ENCODE data around the gene GNB4.

GNB4 gene

GRCh38 chr3:179452872-179453271 lies 1.6 kb upstream of the GNB4 start:
- no peaks in the 10 kb centered on the region for H3K9me3 ChIP-seq (ENCODE audit: insufficient read depth, low read depth, low read length)
- H4K20me1 ChIP-seq (ENCODE audit: insufficient read depth, low read length, poor library complexity, severe bottlenecking) = no peaks in the 10 kb centered on the region
- H3K27me3 ChIP-seq (ENCODE audit: insufficient read depth, low read length, poor library complexity, severe bottlenecking) = peaks cover 6% of the 10 kb centered on the region
- H2AFZ ChIP-seq (ENCODE audit: low read length) = no peak overlapping the region
- H3K4me3 ChIP-seq (ENCODE audit: low read length, poor library complexity, severe bottlenecking) = no peak overlapping the region
- H3K9me2 ChIP-seq (replicated peaks; ENCODE audit: low read depth, low read length) = no peaks in the 10 kb centered on the region
- H3F3A ChIP-seq (ENCODE audit: low read depth) = no peaks in the 10 kb centered on the region; the same call in 1 of the 2 replicates
- H3K9ac ChIP-seq (ENCODE audit: low read depth, low read length, poor library complexity, severe bottlenecking) = no peak overlapping the region
- no peaks in the 10 kb centered on the region for H3K36me3 ChIP-seq (ENCODE audit: insufficient read depth, low read length)
- peaks cover 28% of the 10 kb centered on the region for H3K79me2 ChIP-seq (ENCODE audit: insufficient read depth, low read length)
- no peak overlapping the region for H3K4me2 ChIP-seq (ENCODE audit: low read depth, low read length, poor library complexity, severe bottlenecking)
- peaks cover 25% of the 10 kb centered on the region for H3K4me1 ChIP-seq (ENCODE audit: insufficient read depth, low read length, poor library complexity, severe bottlenecking)
- TF ChIP-seq CTCF (conservative IDR thresholded peaks at IDR 0.05; ENCODE audit: low read length) (no peak), EZH2phosphoT487 (IDR thresholded peaks at IDR 0.05; ENCODE audit: borderline replicate concordance) (no peak)

GRCh38 chr3:179452176-179452564 lies 900 bp upstream of the GNB4 start:
- no peaks in the 10 kb centered on the region; the same call in 1 of the 2 replicates for H3F3A ChIP-seq (ENCODE audit: low read depth)
- peak overlapping the region; percentile 85 for H3K4me2 ChIP-seq (ENCODE audit: low read depth, low read length, poor library complexity, severe bottlenecking)
- peaks cover 6% of the 10 kb centered on the region for H3K27me3 ChIP-seq (ENCODE audit: insufficient read depth, low read length, poor library complexity, severe bottlenecking)
- no peaks in the 10 kb centered on the region for H3K9me2 ChIP-seq (replicated peaks; ENCODE audit: low read depth, low read length)
- no peaks in the 10 kb centered on the region for H3K36me3 ChIP-seq (ENCODE audit: insufficient read depth, low read length)
- H3K4me1 ChIP-seq (ENCODE audit: insufficient read depth, low read length, poor library complexity, severe bottlenecking) = peaks cover 31% of the 10 kb centered on the region
- H3K4me3 ChIP-seq (ENCODE audit: low read length, poor library complexity, severe bottlenecking) = peak overlapping the region; percentile 91
- no peak for TF ChIP-seq EZH2phosphoT487 (IDR thresholded peaks at IDR 0.05; ENCODE audit: borderline replicate concordance)
- TF ChIP-seq CTCF (conservative IDR thresholded peaks at IDR 0.05; ENCODE audit: low read length) = no peak
- peak overlapping the region; percentile 99 for H2AFZ ChIP-seq (ENCODE audit: low read length)
- no peak overlapping the region for H3K9ac ChIP-seq (ENCODE audit: low read depth, low read length, poor library complexity, severe bottlenecking)
- no peaks in the 10 kb centered on the region for H3K9me3 ChIP-seq (ENCODE audit: insufficient read depth, low read depth, low read length)
- H3K79me2 ChIP-seq (ENCODE audit: insufficient read depth, low read length) = peaks cover 35% of the 10 kb centered on the region
- H4K20me1 ChIP-seq (ENCODE audit: insufficient read depth, low read length, poor library complexity, severe bottlenecking) = no peaks in the 10 kb centered on the region

- Histone ChIP-seq H3K4me1 (ENCODE audit: insufficient read depth, low read length, poor library complexity, severe bottlenecking) (peaks cover 36% of the 10 kb centered on the region), H3K36me3 (ENCODE audit: insufficient read depth, low read length) (no peaks in the 10 kb centered on the region), H3K9me3 (ENCODE audit: insufficient read depth, low read depth, low read length) (no peaks in the 10 kb centered on the region), H3K79me2 (ENCODE audit: insufficient read depth, low read length) (peaks cover 46% of the 10 kb centered on the region), H3K4me3 (ENCODE audit: low read length, poor library complexity, severe bottlenecking) (peak overlapping the region; percentile 91), H3K4me2 (ENCODE audit: low read depth, low read length, poor library complexity, severe bottlenecking) (peak overlapping the region; percentile 85), H3F3A (ENCODE audit: low read depth) (no peaks in the 10 kb centered on the region; the same call in 1 of the 2 replicates), H2AFZ (ENCODE audit: low read length) (peak overlapping the region; percentile 99), H4K20me1 (ENCODE audit: insufficient read depth, low read length, poor library complexity, severe bottlenecking) (no peaks in the 10 kb centered on the region), H3K9me2 (replicated peaks; ENCODE audit: low read depth, low read length) (no peaks in the 10 kb centered on the region), H3K27me3 (ENCODE audit: insufficient read depth, low read length, poor library complexity, severe bottlenecking) (no peaks in the 10 kb centered on the region), H3K9ac (ENCODE audit: low read depth, low read length, poor library complexity, severe bottlenecking) (peak overlapping the region; percentile 77)
- TF ChIP-seq EZH2phosphoT487 (IDR thresholded peaks at IDR 0.05; ENCODE audit: borderline replicate concordance) (no peak), CTCF (conservative IDR thresholded peaks at IDR 0.05; ENCODE audit: low read length) (no peak)
These were observed 387 bp downstream of the GNB4 start for GRCh38 chr3:179450901-179451264.

Measured in Loucy (cell line).